Hematopoietic multipotent progenitor cell treated with erythropoietin and hydrocortisone succinate and interleukin-3 and kit ligand, for 17 days (in vitro differentiated cells): ENCODE data around the gene TOMT.
"Not testable (repeated sequence)": the region's sequence is repeated elsewhere in the genome, so short reads cannot be mapped to it uniquely, and the experiment has no call there.

ENCODE experiments used
- DNase-seq: peaks from one replicate; pipeline ENCODE4 v3.0.0-alpha.2; 2015; ENCODE audit warnings: low spot score

The TOMT gene

DNA sequence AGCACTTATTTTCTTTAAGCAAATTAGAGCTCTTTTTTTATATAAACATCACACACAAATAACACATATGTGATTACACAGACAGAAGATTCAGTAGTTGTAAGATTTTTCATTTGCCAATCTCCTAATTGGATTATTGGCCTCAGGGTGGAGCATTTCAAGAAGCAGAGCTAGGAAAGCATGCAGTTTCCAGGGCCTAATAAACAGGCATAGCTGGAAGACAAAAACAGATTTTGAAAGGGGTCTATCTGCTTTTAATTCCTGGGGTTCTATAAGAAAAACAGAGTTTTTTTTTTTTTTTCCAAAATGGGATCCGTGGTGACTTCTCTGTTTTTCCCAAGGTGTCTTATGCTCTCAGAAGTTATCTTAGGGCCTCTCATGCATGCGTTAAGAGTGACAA lies 22.2 kb downstream of the TOMT start:
- no peak for DNase-seq

GRCh38 chr11:72129381-72129780 lies 23.7 kb downstream of the TOMT start:
- DNase-seq: no peak

- no peak for DNase-seq
Observed at GRCh38 chr11:72132646-72133045, 26.9 kb downstream of the TOMT start.

DNA sequence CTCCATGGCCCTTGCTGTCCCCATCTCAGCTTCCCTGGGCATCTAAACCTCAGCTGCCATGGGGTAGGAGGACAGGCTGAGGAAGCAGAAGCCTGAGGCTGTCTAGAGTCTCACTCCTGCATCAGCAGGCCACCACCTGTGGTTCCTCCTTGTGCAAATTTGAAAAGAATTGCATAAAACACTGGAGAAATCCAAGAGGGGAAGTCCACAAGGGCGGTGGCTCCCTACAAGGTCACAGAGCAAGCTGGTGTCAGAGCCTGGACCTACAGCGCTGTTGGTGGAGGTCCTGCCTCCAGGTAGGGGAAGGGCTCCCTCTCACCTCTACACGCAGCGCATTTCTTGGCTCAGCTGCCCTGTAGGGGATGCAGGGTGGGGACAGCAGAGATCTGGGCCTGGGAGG lies 29.7 kb downstream of the TOMT start, which contains the start of gene FOLR3:
Gene FOLR3, plus strand, starts transcription at position 253 of the 400 bp plus-strand sequence. CDS start 228 bp downstream, outside the sequence.
- not testable (repeated sequence) for DNase-seq

- no peak for DNase-seq
Observed at GRCh38 chr11:72135891-72136683, 30.4 kb downstream of the TOMT start.

GRCh38 chr11:72136684-72137262 lies 31.0 kb downstream of the TOMT start:
- DNase-seq: no peak

GRCh38 chr11:72138821-72139390 lies 33.2 kb downstream of the TOMT start:
- DNase-seq: no peak

DNA sequence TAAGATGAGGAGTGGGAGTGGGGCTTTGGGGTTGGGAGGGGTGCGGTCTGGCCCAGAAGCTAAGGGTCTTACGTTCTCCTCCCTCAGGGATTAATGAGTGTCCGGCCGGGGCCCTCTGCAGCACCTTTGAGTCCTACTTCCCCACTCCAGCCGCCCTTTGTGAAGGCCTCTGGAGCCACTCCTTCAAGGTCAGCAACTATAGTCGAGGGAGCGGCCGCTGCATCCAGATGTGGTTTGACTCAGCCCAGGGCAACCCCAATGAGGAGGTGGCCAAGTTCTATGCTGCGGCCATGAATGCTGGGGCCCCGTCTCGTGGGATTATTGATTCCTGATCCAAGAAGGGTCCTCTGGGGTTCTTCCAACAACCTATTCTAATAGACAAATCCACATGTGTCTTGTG lies 33.8 kb downstream of the TOMT start:
- no peak for DNase-seq

GRCh38 chr11:72140661-72141060 lies 34.9 kb downstream of the TOMT start:
- DNase-seq: no peak

GRCh38 chr11:72141066-72141465 lies 35.3 kb downstream of the TOMT start:
- DNase-seq: no peak

DNA sequence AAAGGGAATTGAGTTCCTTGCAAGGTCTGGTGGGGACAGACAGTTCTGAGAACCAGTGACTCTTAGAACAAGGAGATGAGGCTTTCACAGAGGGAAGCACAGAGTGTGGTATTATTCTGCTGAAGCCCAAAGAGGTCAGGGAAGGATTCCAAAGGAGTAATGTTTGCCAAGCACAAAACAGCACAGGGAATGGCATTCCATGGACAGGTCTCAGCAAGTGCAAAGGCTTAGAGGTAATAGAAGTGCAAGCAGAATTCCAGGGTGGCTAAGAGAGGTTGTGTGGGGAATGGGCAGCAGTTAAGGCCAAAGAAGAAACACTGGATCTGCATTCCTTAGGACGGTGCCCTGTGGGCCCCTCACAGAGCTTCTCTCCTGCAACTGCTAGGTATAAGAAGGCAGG lies 36.4 kb downstream of the TOMT start:
- DNase-seq: not testable (repeated sequence)

DNA sequence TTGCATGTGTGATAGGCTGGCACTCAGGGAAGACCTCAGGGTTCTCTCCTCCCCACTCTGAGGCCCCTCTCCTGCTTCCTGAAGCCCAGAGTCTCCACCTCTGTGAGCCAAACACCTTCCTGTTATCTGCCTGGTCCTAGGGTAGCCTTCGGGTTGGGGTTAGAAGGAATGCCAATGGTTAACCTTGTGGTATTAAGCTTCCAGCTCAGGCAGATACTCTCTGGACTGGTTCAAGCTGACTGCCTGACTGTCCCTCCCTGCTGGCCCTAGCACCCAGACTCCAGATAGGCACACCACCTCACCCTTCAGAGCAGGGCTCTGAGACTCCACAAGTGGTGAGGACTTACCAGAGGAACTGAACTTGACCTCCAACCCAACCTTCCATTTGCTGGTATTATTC lies 36.8 kb downstream of the TOMT start:
- DNase-seq: not testable (repeated sequence)

DNA sequence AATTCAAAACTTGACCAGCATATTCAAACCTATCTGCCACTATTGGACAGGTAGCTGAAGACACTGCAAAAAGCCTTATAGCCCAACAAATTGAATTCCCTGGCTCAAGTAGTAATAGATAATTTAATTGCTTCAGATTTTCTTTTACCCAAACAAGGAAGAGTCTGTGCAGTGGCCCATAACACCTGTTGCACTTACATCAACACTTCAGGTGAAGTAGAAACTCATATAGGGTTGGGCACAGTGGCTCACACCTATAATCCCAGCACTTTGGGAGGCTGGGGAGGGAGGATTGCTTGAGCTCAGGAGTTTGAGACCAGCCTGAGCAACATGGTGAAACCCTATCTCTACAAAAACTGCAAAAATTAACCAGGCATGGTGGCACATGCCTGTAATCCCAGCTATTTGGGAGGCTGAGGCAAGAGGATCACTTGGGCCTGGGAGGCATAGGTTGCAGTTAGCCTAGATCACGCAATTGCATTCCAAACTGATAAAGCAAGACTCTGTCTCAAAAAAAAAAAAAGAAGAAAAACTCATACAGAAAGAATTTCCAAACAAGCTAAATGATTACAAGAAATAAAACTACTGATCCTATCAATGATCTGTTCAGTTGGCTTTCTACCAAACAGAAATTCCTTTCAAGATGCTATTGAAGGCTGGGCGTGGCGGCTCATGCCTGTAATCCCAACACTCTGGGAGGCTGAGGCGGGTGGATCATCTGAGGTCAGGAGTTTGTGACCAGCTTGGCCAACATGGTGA lies 39.3 kb downstream of the TOMT start:
- no peak for DNase-seq

- no peak for DNase-seq
Observed at GRCh38 chr11:72146625-72147024, 40.9 kb downstream of the TOMT start.

DNA sequence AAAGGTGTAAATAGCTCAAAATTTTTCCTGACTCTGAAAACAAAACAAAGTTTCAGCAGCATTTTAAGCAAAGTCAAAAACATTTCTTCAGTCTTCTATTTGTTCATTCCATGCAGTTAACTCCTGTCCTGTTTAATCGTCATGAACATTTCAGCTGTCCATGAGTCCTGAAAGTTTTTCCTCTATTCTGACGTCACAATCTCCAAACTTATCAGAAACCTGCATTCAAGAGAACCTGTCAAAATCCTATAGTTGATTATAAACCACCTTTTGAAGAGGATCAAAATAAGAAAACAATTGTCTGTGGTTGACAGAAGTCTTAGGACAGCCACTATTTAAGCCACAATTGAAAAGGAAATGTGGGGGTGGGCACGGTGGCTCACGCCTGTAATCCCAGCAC lies 45.2 kb downstream of the TOMT start:
- no peak for DNase-seq

GRCh38 chr11:72153874-72154273 lies 48.1 kb downstream of the TOMT start:
- DNase-seq: not testable (repeated sequence)

- no peak for DNase-seq
Observed at GRCh38 chr11:72154816-72155215, 49.1 kb downstream of the TOMT start.

DNA sequence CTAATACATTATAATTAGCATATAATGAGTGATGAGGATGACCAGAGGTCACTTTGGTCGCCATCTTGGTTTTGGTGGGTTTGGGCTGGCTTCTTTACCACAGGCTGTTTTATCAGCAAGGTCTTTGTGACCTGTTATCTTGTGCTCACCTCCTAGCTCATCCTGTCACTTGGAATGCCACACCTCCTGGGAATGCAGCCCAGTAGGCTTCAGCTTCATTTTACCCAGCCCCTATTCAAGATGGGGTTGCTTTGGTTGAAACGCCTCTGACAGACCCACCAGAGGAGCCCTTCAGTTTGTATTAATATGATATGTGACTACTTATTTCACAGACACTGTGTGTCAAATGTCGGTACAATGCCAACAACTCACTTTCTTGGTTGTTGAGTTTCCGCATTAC lies 50.0 kb downstream of the TOMT start:
- no peak for DNase-seq

- DNase-seq: no peak
Observed at GRCh38 chr11:72157131-72157530, 51.4 kb downstream of the TOMT start.
